Smooth muscle cell (in vitro differentiated cells): ENCODE results near the gene RETREG2. TPM values are rescaled to one million over a fixed set of nuclear protein-coding genes. Genes with fewer than 3 reads are reported as not detected.

Source experiments
- DNase-seq: peaks from one replicate; lab custom pipeline; 2025; ENCODE audit not compliant: unreplicated experiment; lab: John Stamatoyannopoulos, UW
- H2AFZ ChIP-seq: fragments of 200-600 bp; sonication (generic); 2 replicates; pipeline ENCODE4 v1.6.0; 2016; ENCODE audit warnings: antibody characterized with exemption, low read depth, mild to moderate bottlenecking
- H3F3A ChIP-seq: fragments of 200-600 bp; sonication (generic); 2 replicates; pipeline ENCODE4 v1.6.0; 2017; ENCODE audit warnings: antibody characterized with exemption, low read depth
- H3K27ac ChIP-seq: fragments of 200-600 bp; sonication (generic); 2 replicates; pipeline ENCODE4 v1.5.1; 2016; ENCODE audit warnings: low read depth, mild to moderate bottlenecking
- H3K27me3 ChIP-seq: fragments of 200-600 bp; sonication (generic); 2 replicates; pipeline ENCODE4 v1.6.1; 2016; ENCODE audit warnings: low read depth, mild to moderate bottlenecking
- H3K36me3 ChIP-seq: fragments of 200-600 bp; sonication (generic); 2 replicates; pipeline ENCODE4 v1.5.1; 2016; ENCODE audit warnings: low read depth
- H3K4me1 ChIP-seq: fragments of 200-600 bp; sonication (generic); 2 replicates; pipeline ENCODE4 v1.5.1; 2016; ENCODE audit warnings: low read depth
- H3K4me2 ChIP-seq: fragments of 200-600 bp; sonication (generic); 2 replicates; pipeline ENCODE4 v1.6.0; 2016; ENCODE audit warnings: mild to moderate bottlenecking
- H3K4me3 ChIP-seq: fragments of 200-600 bp; sonication (generic); 2 replicates; pipeline ENCODE4 v1.5.1; 2016; ENCODE audit warnings: mild to moderate bottlenecking
- H3K79me2 ChIP-seq: fragments of 200-600 bp; sonication (generic); 2 replicates; pipeline ENCODE4 v1.6.0; 2016; ENCODE audit warnings: low read depth, mild to moderate bottlenecking
- H3K9ac ChIP-seq: fragments of 200-600 bp; sonication (generic); 2 replicates; pipeline ENCODE4 v1.6.0; 2016; ENCODE audit warnings: low read depth
- H3K9me3 ChIP-seq: fragments of 200-600 bp; sonication (generic); replicated peaks from 2 replicates; pipeline ENCODE4 v1.5.1; 2016; ENCODE audit warnings: low read depth
- H4K20me1 ChIP-seq: fragments of 200-600 bp; sonication (generic); 2 replicates; pipeline ENCODE4 v1.6.0; 2016; ENCODE audit warnings: low read depth
- WGBS: methylation state at CpG from one replicate; pipeline ENCODE4 v1.1.7; 2016; ENCODE audit warnings: low lambda C conversion rate; 5-methylcytosine and 5-hydroxymethylcytosine counted together
- polyA plus RNA-seq: library from polyadenylated mRNA; unstranded; fragments of >200 nt; fragmentation: Nextera tagmentation; extraction: Ambion mirVana; gene quantifications from 2 replicates; pipeline ENCODE4 v1.2.1, GENCODE V29; 2016
- total RNA-seq: library from RNA; depleted of rRNA; stranded (reverse); fragments of >200 nt; gene quantifications from 2 replicates; pipeline ENCODE4 v1.2.3, GENCODE V29; 2014
- TF ChIP-seq, protein P1 (sequence below): fragments of 200-600 bp; sonication (generic); IDR thresholded peaks from 2 replicates; pipeline ENCODE4 v1.5.1; 2017; ENCODE audit warnings: borderline replicate concordance, mild to moderate bottlenecking, antibody characterized with exemption; ENCODE audit not compliant: insufficient read depth, poor library complexity, severe bottlenecking

RETREG2 gene
- total and polyA plus RNA-seq, 2 experiments from 2014 or later: 48.7 to 57.2 TPM

DNA sequence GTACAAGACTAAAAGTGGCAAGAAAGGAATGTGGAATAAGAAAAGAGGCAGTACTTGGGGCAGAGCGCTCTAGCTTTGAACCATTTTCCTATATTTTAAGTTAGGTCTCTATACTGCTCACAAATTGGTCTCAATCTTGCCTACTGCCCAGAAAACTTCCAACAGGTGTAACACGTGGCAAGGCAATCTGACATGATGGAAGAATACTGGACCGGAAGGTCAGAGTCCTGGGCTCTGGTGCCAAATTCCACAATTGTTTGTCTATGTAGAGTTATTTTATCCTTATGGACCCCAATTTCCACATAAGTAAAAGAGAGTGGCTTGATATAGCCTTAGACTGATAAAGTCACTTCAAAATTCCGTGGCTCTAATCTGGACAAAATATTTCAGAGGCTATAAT lies 46.3 kb upstream of the RETREG2 start:
- no peaks in the 10 kb centered on the region for H3F3A ChIP-seq
- H4K20me1 ChIP-seq: no peaks in the 10 kb centered on the region
- no peak overlapping the region for H3K27ac ChIP-seq
- H3K9me3 ChIP-seq: no peaks in the 10 kb centered on the region
- no peaks in the 10 kb centered on the region for H3K4me1 ChIP-seq
- no peak overlapping the region for H2AFZ ChIP-seq
- 83% methylated on average over 4 of the region's 4 CpGs for WGBS
- H3K79me2 ChIP-seq: no peaks in the 10 kb centered on the region
- no peaks in the 10 kb centered on the region for H3K36me3 ChIP-seq
- H3K4me2 ChIP-seq: no peak overlapping the region
- no peak overlapping the region for H3K9ac ChIP-seq
- no peaks in the 10 kb centered on the region for H3K27me3 ChIP-seq
- no peak overlapping the region for H3K4me3 ChIP-seq
- TF ChIP-seq, protein P1, sequence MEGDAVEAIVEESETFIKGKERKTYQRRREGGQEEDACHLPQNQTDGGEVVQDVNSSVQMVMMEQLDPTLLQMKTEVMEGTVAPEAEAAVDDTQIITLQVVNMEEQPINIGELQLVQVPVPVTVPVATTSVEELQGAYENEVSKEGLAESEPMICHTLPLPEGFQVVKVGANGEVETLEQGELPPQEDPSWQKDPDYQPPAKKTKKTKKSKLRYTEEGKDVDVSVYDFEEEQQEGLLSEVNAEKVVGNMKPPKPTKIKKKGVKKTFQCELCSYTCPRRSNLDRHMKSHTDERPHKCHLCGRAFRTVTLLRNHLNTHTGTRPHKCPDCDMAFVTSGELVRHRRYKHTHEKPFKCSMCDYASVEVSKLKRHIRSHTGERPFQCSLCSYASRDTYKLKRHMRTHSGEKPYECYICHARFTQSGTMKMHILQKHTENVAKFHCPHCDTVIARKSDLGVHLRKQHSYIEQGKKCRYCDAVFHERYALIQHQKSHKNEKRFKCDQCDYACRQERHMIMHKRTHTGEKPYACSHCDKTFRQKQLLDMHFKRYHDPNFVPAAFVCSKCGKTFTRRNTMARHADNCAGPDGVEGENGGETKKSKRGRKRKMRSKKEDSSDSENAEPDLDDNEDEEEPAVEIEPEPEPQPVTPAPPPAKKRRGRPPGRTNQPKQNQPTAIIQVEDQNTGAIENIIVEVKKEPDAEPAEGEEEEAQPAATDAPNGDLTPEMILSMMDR: no peak
- DNase-seq: no peak

DNA sequence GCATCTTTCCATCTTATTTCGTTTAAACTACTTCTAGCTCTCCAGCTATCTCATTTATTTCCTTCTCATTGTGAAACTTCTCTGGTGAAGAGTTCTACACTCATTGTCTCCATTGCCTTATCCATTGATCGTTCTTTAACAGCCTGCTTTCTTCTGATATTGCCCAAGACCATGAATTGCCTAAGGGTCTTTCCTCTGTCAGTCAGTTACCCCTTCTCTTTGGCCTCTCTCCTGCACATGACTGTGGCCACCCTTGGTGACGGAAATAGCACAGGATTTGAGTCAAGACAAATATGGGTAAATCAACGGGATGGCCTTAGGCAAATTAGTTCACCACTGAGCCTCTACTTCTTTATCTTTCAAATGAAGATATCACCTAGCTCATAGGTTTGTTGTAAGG lies 44.1 kb upstream of the RETREG2 start:
- H3K27ac ChIP-seq: no peak overlapping the region
- no peaks in the 10 kb centered on the region for H3K36me3 ChIP-seq
- DNase-seq: no peak
- no peaks in the 10 kb centered on the region for H3F3A ChIP-seq
- H3K4me2 ChIP-seq: no peak overlapping the region
- H4K20me1 ChIP-seq: no peaks in the 10 kb centered on the region
- 87% methylated on average over 4 of the region's 4 CpGs for WGBS
- no peaks in the 10 kb centered on the region for H3K79me2 ChIP-seq
- no peaks in the 10 kb centered on the region for H3K9me3 ChIP-seq
- H2AFZ ChIP-seq: no peak overlapping the region
- H3K27me3 ChIP-seq: no peaks in the 10 kb centered on the region
- no peaks in the 10 kb centered on the region for H3K4me1 ChIP-seq
- TF ChIP-seq, protein P1: no peak
- H3K9ac ChIP-seq: no peak overlapping the region
- H3K4me3 ChIP-seq: no peak overlapping the region

DNA sequence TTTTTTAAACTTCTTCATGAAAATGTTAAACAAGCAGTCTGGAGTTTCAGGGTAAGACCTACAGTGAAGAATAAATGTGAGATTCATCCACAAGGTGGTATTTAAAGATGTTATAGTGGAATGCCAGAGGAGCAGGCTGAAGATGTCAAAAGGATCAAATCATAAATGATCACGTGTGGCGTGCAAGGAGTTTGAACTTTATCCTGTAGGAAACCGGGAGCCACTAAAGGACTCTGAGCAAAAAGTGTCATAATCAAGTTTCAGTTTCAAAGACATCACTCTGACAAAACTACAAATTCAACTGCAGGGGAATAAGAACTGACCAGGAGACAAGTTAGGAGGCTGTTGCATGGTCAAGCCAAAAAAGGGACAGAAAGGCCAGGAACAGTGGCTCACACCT lies 37.4 kb upstream of the RETREG2 start:
- H3K4me1 ChIP-seq: no peaks in the 10 kb centered on the region
- no peaks in the 10 kb centered on the region for H4K20me1 ChIP-seq
- no peak overlapping the region for H3K27ac ChIP-seq
- H3K79me2 ChIP-seq: no peaks in the 10 kb centered on the region
- WGBS: 97% methylated on average over 3 of the region's 3 CpGs
- H3K4me3 ChIP-seq: no peak overlapping the region
- H2AFZ ChIP-seq: no peak overlapping the region
- TF ChIP-seq, protein P1: no peak
- H3K27me3 ChIP-seq: no peaks in the 10 kb centered on the region
- DNase-seq: no peak
- no peaks in the 10 kb centered on the region for H3K9me3 ChIP-seq
- H3F3A ChIP-seq: no peaks in the 10 kb centered on the region
- no peak overlapping the region for H3K9ac ChIP-seq
- peaks cover 4% of the 10 kb centered on the region for H3K36me3 ChIP-seq
- H3K4me2 ChIP-seq: no peak overlapping the region

DNA sequence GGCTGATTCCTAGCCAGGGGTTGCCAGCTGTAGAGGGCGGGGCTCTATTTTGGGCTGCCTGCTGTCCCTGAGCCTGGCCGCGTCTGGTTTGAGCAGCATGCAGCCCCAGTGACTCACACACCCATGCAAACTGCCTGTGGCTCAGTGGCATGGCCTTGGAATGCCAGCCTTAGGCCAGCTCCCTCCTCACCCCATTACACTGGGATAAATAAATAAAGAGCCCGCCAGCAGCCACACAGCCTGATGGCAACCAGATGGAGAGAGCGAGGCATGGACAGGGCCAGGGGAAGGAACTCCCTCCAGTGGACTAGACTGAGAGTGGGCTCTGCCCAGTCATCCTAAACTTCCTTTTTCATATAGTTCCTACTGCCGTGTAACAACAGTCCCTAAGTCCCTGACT lies 35.7 kb upstream of the RETREG2 start:
- no peak overlapping the region for H3K27ac ChIP-seq
- peak; percentile 16 for DNase-seq
- H3K4me1 ChIP-seq: no peaks in the 10 kb centered on the region
- no peaks in the 10 kb centered on the region for H3K9me3 ChIP-seq
- H3K9ac ChIP-seq: no peak overlapping the region
- H2AFZ ChIP-seq: no peak overlapping the region
- H3K4me3 ChIP-seq: no peak overlapping the region
- peak overlapping the region; percentile 33 for H3K4me2 ChIP-seq
- no peaks in the 10 kb centered on the region for H3F3A ChIP-seq
- no peaks in the 10 kb centered on the region for H4K20me1 ChIP-seq
- H3K36me3 ChIP-seq: peaks cover 4% of the 10 kb centered on the region
- H3K27me3 ChIP-seq: no peaks in the 10 kb centered on the region
- TF ChIP-seq, protein P1: peak; percentile 33
- WGBS: 41% methylated on average over 6 of the region's 6 CpGs
- no peaks in the 10 kb centered on the region for H3K79me2 ChIP-seq
